Fibroblast of skin of left quadriceps (primary cell): Measurements from ENCODE around the gene DDX31.

ENCODE experiments used
- DNase-seq, 2 experiments: peaks; one replicate each; pipeline ENCODE4 v3.0.0-alpha.2; 2013; ENCODE audit warnings: low read depth in 2 of 2

The DDX31 gene

DNA sequence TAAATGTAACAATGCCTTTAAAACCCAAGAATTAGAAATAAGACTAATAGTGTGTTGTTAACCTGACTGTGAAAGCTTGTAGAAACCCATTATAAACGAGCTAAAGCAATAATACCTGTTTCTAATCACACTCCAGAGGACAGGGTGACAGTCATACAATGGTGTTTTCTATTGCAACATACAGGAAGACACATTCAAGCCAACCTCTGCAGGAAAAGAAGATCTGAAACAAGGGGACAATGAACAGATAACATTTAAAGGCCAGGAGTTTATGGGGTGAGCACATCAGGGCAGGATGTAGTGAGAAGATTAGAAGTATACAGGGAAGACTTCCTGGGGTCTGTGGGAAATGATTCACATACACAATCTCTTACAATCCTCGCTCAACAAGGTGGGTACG is 73.6 kb downstream of the DDX31 start:
- no peak for DNase-seq

DNA sequence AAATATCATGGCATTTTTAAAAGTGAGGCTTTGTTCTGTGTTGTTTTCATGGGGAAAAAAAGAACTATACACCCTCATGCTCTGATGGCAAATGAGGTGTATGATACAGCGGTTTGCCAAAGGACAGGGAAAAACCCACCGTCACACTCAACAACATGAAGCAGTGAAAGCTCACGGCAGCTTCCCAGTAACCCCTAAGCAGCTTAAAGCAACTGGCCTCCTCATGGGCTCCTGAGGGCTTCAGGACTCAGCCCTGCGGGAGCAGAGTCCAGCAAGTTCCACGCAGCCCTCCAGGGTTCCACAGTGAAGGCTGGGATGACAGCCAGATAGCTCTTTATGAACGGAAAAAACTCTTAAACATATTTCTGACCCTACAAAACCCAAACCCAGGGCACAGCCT is 74.5 kb downstream of the DDX31 start:
- DNase-seq = no peak

DNA sequence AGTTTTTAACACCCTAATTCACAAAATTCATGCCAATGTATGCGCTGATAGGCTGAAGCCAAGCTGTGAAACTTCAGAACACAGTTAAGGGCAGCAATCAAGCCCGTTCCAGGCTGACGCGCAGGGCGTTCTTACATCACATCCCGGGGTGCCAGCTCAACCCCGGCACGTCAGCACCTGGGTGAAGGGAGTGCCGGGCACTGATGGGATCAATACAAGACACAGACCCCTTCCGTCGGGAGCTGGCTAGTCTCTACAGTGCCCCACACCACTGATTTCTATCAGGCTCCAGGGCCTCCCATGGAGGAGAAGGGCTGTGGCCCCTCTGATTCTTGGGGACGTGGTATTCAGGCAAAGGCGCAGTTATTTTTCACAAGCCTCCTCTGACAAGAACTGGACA is 75.4 kb downstream of the DDX31 start:
- no peak for DNase-seq

DNA sequence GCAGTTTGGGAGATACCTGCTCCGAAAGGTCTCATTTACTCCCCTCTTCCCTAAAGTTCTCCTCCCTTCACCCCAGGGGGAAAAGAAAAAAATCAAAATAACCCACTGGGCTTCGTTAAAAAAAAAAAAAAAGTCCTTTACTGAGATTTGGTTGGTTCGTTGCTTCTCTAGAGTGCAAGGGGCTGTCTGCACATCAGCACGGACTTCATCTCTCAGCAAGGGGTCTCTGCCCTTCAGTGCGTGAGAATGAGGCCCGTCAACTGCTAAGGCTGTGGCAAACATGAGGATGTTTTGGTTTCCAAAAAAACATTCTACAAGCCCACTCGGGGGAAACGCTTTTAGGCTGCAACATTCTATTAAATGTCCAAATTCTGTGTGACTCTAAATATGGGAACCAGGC is 77.3 kb downstream of the DDX31 start:
- DNase-seq = no peak

DNA sequence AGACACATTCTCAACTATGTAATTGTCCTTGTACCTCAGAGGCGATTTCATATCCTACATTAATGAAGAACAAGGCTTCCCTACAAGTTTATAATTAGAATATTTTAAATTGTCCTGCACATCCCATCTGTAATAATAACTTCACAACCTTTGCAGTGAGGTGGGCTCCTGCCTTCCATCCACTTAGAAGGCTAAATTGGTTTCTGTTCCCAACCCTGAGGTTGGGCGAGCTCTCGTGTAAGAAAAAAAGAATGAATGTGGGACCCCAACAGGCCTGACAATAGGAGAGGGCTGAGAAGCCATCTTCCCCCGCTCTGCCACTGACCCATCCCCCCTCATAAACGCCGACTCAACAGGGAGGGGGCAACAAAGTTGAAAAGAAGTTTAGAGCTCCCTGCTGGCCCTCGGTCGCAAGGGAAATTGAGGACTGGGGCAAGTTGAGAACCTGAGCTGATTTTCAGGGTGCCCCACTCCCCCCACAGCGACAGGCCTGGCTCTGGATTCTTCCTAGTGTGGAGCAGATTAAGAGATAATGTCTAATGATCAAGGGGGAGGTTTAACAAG is 78.0 kb downstream of the DDX31 start:
- DNase-seq = no peak

DNA sequence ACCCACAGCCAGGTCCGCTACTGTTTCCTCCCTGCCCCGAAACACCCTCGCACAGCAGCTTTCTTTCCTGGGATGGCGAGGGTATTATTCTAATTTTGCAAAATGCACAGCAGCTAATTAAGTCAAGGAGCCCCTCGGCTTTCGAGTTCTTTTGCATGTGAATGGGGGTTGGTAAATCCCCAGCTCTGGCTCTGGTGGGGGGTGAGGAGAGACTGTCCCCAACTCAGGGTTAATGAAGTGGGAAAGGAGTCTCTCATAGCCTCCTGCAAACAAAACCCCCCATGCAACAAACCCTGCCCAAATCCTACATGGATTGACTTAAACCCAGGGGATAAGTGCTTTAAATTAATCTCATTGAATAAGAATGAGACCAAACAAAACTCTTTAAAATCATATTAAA is 78.5 kb downstream of the DDX31 start:
- no peak for DNase-seq

DNA sequence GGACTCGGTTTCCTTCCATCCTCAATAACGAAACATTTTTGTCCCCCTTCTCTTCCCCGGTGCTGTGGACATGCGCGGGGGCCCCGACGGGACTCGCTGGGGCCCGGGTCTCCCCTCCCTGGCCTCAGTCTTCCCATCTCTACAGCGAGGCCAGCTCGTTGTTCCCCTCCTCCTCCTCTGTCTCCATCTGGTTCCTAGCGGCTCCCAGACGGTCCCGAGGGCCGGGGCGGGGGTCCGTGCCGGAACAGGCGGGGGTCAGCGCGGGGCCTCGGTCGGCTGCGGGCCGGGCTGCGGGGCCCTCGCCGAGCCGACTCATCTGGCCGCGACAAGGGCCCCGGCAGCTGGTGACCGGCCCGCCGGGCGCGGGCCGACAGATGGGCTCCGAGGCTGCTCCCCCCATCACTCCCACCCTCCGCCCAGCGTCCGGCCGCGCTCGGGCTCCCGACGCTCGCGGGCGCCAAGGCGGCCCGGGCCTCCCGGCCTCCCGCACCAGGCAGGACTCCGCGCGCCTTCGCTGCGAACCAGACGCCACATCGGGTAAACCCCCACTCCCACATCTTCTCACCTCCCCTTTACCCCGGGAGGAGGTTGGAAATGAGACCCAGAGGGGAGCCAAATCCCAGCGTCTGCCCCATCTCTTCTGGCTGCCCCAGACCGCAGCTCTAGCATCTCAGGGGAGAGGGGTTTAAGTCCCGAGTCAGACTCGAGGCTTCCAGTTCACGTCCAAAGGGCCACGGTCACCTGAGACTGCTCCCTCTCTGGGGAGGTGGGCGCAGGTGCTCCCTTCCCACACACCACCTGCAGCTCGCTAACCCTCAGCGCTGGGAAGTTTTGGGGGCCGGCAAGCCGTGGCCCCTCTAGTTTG is 79.2 kb downstream of the DDX31 start:
- DNase-seq = no peak

DNA sequence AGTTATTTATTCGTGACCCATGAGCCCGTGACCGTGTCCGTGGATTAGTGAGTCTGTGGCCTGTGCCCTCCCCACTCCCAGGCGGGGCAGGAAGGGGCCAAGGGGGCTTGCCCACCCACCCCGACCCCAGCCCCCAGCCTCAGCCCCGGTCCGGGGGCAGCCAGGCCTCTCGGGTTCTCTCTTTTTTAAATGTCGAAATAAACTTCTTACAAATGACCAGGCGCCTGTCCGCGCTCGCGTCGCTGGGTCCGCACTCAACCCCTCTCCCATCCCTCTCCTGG is 79.8 kb downstream of the DDX31 start:
- no peak for DNase-seq

DNA sequence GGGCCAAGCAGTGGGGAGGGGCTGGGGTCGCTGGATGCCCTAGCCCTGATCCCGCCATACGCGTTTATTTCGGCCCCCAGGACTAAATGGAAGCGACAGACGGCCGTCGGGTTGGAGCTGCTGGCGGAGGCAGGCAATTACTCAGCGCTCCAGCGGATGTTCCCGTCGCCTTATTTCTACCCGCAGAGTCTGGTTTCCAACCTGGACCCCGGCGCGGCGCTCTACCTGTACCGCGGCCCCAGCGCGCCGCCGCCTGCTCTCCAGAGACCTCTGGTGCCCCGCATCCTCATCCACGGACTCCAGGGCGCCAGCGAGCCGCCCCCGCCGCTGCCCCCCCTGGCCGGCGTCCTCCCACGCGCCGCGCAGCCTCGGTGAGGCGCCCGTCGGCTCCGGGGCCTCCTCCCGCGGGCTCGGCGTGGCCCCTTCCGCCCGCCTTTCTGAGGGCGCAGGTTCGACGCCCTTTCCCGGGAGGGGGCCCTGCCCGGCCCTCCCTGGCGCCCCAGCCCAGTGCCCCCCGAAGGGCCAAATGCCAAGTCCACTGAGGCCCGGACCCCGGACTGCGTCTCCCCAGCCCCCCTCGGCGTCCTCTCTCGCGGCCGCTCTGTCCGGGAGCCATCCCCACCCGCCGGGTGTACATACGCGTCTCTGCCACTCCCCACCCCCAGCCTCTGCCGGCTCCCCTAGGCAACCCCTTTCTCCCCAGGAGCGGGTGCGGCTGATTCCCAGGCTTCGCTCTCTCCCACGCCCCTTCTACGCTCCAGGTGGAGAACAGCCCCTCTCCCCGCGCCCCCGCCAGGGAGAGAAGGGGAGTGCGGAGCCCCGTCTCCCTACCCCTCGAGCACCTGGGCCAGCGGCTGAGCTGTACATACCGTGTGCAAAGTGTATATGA is 80.4 kb downstream of the DDX31 start:
- no peak for DNase-seq

DNA sequence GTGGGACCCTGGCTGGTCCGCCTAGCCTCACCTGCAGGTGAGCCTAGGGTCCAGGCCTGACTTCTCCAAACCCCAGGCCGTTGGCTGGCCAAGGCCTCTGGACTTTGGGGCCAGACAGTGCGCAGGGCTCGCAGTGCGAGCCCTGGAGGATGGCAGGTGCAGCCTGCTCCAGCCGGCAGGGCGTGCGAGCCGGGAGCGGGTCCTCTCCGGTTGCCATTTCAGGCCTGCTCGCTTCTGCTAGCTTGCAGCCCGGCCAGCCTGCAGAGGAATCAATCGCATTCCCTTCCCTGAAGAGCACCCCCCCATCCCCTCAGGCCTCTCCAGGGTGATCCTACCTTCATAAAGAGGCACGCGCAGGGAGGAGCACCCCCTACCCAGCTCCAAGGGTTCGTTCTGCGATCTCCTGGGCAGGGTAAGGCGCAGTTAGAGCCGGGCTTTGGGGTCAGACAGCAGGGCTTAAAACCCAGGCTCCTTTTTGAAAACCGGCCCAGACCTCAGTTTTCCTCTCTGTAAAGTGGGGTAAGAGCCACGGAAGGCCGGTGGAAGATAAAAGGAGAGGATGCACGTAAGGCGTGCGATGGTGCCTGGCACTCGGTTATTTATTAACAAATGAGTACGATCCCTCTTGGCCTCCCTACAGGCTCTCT is 81.2 kb downstream of the DDX31 start:
- no peak for DNase-seq

DNA sequence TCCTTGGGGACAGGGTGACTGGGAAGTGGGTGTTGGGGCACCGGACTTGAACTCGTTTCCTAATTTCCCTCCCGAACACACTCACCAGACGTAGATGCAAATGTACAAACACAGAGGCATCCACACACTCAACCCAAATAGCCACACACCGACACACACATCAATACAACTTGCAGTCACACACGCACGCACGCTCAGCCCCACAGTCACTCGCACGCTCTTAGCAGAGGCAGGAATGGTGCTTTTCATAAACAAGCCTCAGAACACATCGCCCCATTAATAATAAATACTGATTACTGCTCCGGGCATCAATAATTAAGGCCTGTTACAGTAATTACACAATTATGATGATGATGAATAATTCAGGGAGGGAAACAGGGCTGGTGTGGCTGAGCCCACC is 81.7 kb downstream of the DDX31 start:
- DNase-seq = no peak

DNA sequence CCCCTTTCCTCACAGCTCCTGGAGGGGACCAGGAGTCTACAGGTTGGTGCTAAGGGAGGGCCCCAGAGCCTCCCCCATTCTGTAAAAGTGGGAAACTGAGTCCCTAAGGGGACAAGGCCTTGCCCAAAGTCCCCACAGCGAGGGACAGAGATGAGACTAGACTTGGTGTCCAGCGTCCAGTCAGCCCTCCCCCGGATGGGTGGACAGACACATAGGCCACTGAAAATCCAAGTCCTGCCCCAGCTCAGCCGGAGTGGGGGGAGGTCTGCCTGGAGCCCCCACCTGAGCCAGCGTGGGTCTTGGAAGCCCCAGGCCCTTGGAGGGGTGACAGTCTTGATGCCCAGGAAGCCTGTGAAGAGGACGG is 82.2 kb downstream of the DDX31 start:
- DNase-seq = no peak

DNA sequence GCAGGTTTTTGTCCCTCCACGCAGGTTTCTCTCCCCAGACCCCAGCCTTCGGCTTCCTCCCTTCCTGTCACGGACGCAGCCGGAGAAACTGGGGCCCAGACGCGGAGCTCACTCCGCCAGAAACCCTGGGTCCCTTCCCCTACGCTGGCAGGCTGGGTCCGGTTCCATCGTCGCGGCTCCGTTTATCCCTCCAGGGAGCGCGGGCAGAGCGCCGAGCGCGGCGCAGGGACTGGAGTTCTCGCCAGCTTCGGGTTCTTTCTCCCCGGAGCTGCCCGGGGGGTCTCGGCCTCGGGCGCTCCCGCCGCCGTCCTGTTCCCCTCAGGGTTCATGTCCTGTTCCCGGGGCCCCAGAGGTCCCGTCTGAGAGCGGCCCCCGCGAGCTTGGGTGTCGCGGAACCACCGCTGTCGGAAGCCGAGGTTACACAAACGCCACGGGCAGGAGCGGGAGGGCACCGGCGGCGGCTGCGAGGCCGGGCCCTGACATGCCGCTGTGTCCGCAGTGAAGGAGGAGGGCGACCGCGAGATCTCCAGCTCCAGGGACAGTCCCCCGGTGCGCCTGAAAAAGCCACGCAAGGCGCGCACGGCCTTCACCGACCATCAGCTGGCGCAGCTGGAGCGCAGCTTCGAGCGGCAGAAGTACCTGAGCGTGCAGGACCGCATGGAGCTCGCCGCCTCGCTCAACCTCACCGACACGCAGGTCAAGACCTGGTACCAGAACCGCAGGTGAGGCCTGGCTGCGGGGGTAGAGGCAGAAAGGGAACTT is 82.8 kb downstream of the DDX31 start:
- no peak for DNase-seq

DNA sequence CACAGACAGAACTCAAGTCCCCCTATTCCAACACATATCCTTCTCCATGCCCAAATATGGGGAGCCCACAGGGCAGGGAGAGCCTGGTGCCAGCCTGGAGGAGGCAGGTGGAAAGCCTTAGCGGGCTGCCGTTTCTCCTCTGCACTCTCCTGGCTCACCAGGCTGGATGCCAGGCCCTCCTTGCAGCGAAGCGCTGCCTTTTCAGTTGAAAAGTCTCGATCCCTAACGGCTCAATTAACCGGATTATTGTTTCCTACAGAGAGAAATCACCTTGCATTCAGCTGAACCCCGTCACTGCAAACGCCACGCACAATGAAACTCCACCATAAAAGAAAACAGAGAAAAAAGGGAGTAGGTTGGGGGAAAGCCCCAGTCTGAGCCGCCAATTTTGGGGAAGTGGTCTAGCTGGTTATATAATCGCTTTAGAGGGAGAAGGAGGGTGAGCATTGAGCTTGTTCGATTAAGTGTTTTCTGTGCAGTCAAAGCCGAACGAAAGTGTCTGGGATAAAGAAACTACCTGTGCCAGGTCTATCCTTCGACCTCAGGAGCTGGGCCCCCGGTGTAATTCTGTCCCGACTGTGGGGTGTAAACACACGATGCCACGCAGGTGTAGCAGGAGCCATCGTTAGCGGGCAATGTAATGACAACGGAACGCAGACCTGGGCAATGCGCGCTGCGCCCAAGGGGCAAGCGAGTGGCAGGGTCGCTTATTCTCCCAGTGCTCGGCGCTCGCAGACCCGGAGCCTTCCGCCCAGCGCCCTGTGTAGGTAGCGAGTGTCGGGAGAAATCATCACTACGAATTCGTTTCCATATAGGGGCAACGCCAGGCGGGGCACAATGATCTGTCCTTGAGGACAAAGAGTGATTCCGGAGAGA is 83.6 kb downstream of the DDX31 start:
- no peak for DNase-seq

DNA sequence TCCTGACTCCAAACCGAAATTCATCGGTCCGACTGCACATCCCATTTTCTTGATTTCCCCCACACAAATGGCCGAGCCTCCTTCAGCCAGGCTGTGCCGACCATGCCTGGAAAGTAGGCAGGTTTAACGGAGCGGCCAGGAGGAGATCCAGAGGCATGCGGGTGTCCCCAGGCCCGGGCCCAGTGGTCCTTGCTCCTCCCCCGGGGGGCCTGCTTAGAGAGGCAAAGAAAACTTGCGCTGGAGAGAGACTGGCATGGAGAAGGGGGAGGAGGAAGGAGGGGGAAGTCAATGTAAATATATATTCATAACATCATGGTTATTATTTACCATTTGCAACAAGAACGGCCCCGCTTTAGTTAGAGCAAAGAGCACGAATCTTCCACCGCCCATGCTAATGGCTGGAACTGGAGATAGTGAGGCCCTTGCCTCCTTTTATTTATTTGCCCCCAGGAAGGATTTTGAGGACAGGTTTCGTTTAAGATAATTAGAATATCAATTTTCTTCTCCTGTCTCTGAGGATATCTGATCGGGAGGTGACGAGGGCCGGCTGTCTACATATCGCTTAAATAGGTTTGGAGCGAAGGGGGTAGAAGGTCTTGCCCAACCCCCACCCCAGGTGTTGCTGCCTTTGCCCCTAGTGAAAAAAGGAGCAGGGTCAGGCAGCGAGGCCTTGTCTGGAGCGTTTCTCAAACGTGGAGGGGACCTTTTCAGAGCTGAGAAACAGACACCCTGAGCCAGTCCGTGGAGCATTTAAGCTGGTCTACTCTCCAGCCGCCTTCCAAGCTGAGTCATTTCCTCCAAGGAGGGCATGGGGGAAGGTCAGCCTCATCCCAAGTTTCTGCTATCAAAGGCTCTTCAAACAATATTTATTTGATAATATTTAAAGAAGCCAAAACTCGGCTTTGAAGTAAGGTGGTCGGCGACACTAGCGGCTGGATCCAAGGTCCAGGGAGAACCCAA is 84.9 kb downstream of the DDX31 start:
- DNase-seq = peak in 1 of 2 experiments; percentile 10

DNA sequence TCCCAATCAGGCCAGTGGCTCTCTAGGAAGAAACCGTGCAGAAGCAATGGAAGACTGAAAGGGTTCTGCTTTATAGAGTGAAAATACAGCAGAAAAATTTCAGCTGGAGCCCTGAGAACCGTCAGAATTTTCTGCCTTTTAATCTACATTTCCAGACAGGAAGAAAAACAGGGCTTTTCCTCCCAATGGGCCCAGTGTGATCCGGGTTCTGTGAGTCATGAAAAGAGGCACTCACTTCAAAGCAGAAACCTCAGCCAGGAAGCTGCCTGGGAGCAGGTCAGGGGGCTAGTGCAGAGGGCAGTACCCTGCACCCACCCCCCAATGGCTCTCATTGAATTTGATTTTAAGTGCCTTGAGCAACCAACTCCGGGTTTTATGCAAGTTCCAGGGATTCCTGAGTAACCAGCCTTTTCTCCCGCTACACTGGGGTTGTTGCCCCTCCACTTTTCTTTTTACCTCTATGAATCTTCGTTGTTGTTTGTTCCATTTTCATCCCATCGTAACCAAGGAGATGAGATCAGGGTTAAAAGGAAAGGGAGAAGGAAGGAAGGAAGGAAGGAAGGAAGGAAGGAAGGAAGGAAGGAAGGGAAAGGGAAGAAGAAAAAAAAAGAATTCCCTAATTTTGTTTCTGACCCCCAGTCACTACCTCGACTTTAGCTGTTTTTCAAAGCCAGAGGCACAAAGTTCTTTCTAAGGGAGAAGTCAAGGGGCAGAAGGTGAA is 86.0 kb downstream of the DDX31 start:
- no peak for DNase-seq

DNA sequence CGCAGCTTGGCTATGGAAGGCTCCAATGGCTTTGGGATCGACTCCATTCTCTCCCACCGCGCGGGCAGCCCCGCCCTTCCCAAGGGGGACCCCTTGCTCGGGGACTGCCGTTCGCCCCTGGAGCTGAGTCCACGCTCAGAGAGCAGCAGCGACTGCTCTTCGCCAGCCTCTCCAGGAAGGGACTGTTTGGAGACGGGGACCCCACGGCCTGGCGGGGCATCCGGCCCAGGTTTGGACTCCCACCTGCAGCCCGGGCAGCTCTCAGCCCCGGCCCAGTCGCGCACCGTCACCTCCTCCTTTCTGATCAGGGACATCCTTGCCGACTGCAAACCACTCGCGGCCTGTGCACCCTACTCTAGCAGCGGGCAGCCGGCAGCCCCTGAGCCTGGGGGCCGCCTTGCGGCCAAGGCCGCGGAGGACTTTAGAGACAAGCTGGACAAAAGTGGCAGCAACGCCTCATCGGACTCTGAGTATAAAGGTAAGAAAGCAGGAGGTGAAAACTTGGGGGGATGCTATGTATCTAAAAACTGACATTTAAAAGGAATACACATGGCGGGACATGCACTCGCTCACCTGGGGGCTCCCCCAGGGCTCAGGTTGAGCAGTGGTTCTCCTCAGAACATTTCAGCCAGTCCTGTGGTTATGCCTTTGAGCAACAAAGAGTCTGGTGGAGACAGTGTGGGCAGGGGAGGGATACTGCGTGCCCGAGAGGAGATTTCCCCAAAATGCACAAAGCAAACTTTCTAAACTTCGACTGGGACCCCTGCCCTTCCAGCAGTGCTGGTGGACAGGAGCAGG is 86.8 kb downstream of the DDX31 start:
- DNase-seq = no peak

DNA sequence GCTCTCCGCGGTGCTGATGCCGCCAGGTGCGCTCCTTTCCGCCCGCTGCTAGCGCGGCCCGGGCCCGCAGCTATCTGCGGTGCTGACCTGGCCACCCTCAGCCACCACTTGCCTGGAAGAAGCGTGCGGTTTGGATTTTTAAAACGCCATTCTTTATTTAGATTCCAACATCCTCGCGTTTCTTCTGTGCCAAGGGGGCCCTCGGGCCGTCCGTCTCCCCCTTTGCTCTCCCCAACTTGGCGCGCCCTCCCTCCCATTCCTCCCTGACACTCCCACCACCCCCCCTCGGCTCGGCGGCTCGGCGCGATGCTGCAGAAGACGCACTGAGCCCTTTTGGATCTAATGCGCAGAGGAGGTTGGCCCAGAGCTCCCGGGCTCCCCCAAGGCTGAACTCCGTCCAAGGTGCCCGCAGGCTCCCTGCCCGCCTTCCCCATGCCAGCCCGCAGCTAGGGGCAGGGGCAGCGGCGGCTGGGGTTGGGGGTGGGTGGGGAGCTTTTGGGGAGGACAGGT is 87.5 kb downstream of the DDX31 start, which contains the start of gene BARHL1:
Gene BARHL1 (plus strand): TSS at position 331 of the 510 bp plus-strand sequence. CDS start 192 bp downstream, outside the sequence.
- no peak for DNase-seq
